GM12878 (cell line): ENCODE measurements around the gene KCNJ12.

Experiments
- CTCF ChIP-seq, 3 experiments: IDR thresholded peaks in 2 of 3; conservative IDR thresholded peaks in 1 of 3; 2 replicates each; pipeline ENCODE4 v1.5.1; 2011; ENCODE audit warnings: low read depth in 3 of 3, low read length in 3 of 3, mild to moderate bottlenecking in 3 of 3, control low read depth in 2 of 3, moderate library complexity in 2 of 3, inconsistent platforms in 1 of 3, mixed read lengths in 1 of 3; ENCODE audit not compliant: control insufficient read depth in 2 of 3, insufficient read depth in 1 of 3; ENCODE audit errors: extremely low read depth in 1 of 3
- MEF2A ChIP-seq: IDR thresholded peaks from 2 replicates; pipeline ENCODE4 v1.6.1; 2011; ENCODE audit warnings: low read depth, mild to moderate bottlenecking, low read length, moderate library complexity; ENCODE audit not compliant: insufficient read depth
- POLR2A ChIP-seq: IDR thresholded peaks from 2 replicates; pipeline ENCODE4 v1.6.1; 2011; ENCODE audit warnings: low read depth, mild to moderate bottlenecking, low read length
- RCOR1 ChIP-seq: conservative IDR thresholded peaks from 2 replicates; pipeline ENCODE4 v1.6.1; 2012; ENCODE audit warnings: low read depth, low read length, improper control_type of control experiment
- RFX5 ChIP-seq: IDR thresholded peaks from 2 replicates; pipeline ENCODE4 v1.6.1; 2011; ENCODE audit warnings: low read depth, low read length, improper control_type of control experiment

GRCh38 chr17:21353326-21354010 is 22.7 kb upstream of the KCNJ12 start:
- TF ChIP-seq POLR2A (no peak), MEF2A (no peak), RFX5 (no peak), RCOR1 (no peak), CTCF (IDR thresholded peaks at IDR 0.05 in 2 of 3, conservative IDR thresholded peaks at IDR 0.05 in 1 of 3; ENCODE audit: control insufficient read depth in 2 of 3, extremely low read depth in 1 of 3, insufficient read depth in 1 of 3, low read depth in 3 of 3, low read length in 3 of 3) (no peak)
